Measurements from ENCODE around the gene HOXA1.

HOXA1 gene

DNA sequence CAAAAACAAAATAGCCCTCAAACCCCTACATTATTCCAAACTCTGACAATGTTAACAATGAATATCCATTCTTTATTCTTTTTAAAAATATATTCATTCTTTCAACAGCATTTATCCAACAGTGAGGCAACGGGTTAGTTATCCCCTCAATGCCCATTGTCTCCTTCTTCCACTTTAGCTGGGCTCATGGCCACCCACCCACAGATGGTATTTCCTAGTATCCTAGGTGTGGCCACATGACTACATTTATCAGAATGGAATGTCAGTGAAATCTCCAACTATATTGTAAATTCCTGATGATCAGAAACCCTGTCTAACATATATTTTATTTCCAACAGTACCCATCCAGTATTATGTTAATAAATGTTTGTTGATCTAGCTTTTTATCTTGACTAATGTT, 13.6 kb downstream of the HOXA1 start:
- no peak for TF ChIP-seq TCF12 (IDR thresholded peaks at IDR 0.05; ENCODE audit: low read depth)
- TF ChIP-seq YY1 (IDR thresholded peaks at IDR 0.05; ENCODE audit: low read depth): no peak
- no peak for TF ChIP-seq RAD21 (IDR thresholded peaks at IDR 0.05; ENCODE audit: low read depth)
- peak; percentile 62 for TF ChIP-seq TEAD4 (IDR thresholded peaks at IDR 0.05)
- TF ChIP-seq, protein P1, sequence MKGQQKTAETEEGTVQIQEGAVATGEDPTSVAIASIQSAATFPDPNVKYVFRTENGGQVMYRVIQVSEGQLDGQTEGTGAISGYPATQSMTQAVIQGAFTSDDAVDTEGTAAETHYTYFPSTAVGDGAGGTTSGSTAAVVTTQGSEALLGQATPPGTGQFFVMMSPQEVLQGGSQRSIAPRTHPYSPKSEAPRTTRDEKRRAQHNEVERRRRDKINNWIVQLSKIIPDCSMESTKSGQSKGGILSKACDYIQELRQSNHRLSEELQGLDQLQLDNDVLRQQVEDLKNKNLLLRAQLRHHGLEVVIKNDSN (IDR thresholded peaks at IDR 0.05): peak; percentile 54
- TF ChIP-seq, protein P2, sequence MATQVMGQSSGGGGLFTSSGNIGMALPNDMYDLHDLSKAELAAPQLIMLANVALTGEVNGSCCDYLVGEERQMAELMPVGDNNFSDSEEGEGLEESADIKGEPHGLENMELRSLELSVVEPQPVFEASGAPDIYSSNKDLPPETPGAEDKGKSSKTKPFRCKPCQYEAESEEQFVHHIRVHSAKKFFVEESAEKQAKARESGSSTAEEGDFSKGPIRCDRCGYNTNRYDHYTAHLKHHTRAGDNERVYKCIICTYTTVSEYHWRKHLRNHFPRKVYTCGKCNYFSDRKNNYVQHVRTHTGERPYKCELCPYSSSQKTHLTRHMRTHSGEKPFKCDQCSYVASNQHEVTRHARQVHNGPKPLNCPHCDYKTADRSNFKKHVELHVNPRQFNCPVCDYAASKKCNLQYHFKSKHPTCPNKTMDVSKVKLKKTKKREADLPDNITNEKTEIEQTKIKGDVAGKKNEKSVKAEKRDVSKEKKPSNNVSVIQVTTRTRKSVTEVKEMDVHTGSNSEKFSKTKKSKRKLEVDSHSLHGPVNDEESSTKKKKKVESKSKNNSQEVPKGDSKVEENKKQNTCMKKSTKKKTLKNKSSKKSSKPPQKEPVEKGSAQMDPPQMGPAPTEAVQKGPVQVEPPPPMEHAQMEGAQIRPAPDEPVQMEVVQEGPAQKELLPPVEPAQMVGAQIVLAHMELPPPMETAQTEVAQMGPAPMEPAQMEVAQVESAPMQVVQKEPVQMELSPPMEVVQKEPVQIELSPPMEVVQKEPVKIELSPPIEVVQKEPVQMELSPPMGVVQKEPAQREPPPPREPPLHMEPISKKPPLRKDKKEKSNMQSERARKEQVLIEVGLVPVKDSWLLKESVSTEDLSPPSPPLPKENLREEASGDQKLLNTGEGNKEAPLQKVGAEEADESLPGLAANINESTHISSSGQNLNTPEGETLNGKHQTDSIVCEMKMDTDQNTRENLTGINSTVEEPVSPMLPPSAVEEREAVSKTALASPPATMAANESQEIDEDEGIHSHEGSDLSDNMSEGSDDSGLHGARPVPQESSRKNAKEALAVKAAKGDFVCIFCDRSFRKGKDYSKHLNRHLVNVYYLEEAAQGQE (IDR thresholded peaks at IDR 0.05; ENCODE audit: low read depth): no peak
- TF ChIP-seq NFIC (IDR thresholded peaks at IDR 0.05): peak; percentile 16; the same call in 1 of the 2 replicates
- TF ChIP-seq EP300 (IDR thresholded peaks at IDR 0.05; ENCODE audit: borderline replicate concordance): no peak
- no peak for TF ChIP-seq TAF1 (IDR thresholded peaks at IDR 0.05; ENCODE audit: low read depth)
- TF ChIP-seq CREB1 (IDR thresholded peaks at IDR 0.05; ENCODE audit: low read depth): no peak
- TF ChIP-seq FOXM1 (IDR thresholded peaks at IDR 0.05; ENCODE audit: borderline replicate concordance, low read depth): 0 out of 2 replicates have a peak, but pooled peaks have one; percentile 18
- TF ChIP-seq ZBTB7A (IDR thresholded peaks at IDR 0.05; ENCODE audit: low read depth): no peak
- TF ChIP-seq EGR1 (IDR thresholded peaks at IDR 0.05): no peak
- no peak for TF ChIP-seq CEBPB (IDR thresholded peaks at IDR 0.05)
- TF ChIP-seq, protein P3, sequence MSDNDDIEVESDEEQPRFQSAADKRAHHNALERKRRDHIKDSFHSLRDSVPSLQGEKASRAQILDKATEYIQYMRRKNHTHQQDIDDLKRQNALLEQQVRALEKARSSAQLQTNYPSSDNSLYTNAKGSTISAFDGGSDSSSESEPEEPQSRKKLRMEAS (IDR thresholded peaks at IDR 0.05): no peak

DNA sequence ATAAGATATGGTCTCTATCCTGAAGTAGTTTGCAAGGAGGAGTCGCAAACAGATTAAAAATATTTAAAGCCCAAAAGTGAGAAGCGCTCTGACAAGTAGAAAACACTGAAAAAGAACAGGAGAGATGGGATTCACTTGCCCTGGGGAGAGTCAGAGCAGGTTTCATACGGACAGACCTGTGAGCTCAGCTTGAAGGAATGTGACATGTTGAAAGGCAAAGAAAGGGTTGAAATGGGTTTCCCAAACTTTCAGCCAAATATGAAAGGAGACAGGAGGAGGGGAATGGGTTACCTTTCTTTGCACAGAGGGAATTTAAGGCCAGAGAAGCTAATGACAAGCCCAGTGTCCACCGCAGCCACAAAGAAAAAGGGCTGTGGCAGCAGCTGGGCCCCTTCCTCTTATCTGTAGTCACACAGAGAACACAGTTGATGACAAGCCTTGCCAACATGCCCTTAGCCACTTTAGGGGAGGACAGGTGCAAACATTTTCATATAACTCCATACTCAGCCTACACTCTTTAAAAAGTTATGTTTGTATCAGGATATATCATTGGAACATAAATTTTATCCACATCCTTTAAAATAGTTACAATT, 14.9 kb downstream of the HOXA1 start:
- TF ChIP-seq TEAD4 (IDR thresholded peaks at IDR 0.05) (peak; percentile 37; the same call in 1 of the 2 replicates), CEBPB (IDR thresholded peaks at IDR 0.05) (no peak)

DNA sequence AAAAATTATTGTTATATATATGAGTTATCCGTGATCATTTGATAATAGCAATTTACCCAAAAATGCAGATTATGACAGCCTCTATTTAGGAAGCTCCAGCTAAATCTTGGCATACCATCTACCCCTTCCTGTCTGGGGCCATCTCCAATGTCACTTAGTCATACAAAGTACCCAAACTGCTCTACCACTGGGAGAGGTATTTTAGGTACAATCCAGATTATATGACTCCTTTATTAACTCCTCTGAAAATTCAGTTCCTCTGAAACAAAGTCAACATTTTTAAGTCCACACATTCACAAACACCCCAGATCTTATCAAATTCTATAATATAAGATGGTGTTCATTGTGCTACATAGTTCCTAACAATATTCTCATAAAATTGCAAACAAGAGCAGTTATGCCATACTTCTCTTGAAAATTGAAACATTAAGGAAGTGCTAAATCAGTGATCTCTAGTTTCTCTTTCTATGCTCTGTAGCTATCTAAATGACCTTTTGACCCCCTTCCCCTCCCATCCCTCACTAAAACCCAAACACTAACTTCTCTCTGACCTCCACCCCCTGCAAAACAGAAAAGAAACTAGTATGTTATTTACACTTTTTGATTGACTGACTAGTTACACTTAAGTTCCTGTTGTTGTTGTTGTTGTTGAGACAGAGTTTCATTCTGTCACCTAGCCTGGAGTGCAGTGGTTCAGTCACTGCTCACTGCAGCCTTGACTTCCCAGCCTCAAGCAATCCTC, 16.4 kb downstream of the HOXA1 start:
- TF ChIP-seq RAD21 (IDR thresholded peaks at IDR 0.05; ENCODE audit: low read depth) (no peak), TAF1 (IDR thresholded peaks at IDR 0.05; ENCODE audit: low read depth) (no peak), CEBPB (IDR thresholded peaks at IDR 0.05) (no peak), TCF12 (IDR thresholded peaks at IDR 0.05; ENCODE audit: low read depth) (no peak), TEAD4 (IDR thresholded peaks at IDR 0.05) (no peak), EGR1 (IDR thresholded peaks at IDR 0.05) (no peak), YY1 (IDR thresholded peaks at IDR 0.05; ENCODE audit: low read depth) (no peak), CREB1 (IDR thresholded peaks at IDR 0.05; ENCODE audit: low read depth) (no peak), FOXM1 (IDR thresholded peaks at IDR 0.05; ENCODE audit: borderline replicate concordance, low read depth) (no peak)
- TF ChIP-seq, protein P3 (IDR thresholded peaks at IDR 0.05): no peak

DNA sequence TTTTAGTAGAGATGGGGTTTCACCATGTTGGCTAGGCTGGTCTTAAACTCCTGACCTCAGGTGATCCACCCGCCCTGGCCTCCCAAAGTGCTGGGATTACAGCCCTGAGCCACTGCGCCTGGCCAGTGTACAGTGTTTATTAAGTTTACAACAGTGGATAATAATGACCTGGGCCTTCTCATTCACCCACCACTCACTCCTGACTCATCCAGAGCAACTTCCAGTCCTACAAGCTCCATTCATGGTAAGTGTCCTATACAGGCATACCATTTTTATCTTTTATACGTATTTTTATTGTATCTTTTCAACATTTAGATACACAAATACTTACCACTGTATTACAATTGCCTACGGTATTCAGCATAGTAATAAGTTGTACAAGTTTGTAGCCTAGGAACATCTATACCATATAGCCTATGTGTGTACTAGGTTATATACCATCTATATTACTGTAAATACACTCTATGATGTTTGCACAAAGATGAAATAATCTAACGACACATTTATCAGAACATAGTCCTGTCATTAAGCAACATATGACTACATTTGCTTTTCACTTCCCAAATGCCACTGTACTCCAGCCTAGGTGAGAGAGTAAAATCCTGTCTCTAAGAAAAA, 17.1 kb downstream of the HOXA1 start:
- TF ChIP-seq EP300 (IDR thresholded peaks at IDR 0.05; ENCODE audit: borderline replicate concordance): no peak
- TF ChIP-seq RAD21 (IDR thresholded peaks at IDR 0.05; ENCODE audit: low read depth): no peak
- TF ChIP-seq CEBPB (IDR thresholded peaks at IDR 0.05): no peak
- TF ChIP-seq NFIC (IDR thresholded peaks at IDR 0.05): no peak
- no peak for TF ChIP-seq FOXM1 (IDR thresholded peaks at IDR 0.05; ENCODE audit: borderline replicate concordance, low read depth)
- TF ChIP-seq TAF1 (IDR thresholded peaks at IDR 0.05; ENCODE audit: low read depth): no peak
- no peak for TF ChIP-seq ZBTB7A (IDR thresholded peaks at IDR 0.05; ENCODE audit: low read depth)
- no peak for TF ChIP-seq TCF12 (IDR thresholded peaks at IDR 0.05; ENCODE audit: low read depth)
- no peak for TF ChIP-seq CREB1 (IDR thresholded peaks at IDR 0.05; ENCODE audit: low read depth)
- TF ChIP-seq, protein P3 (IDR thresholded peaks at IDR 0.05): no peak

DNA sequence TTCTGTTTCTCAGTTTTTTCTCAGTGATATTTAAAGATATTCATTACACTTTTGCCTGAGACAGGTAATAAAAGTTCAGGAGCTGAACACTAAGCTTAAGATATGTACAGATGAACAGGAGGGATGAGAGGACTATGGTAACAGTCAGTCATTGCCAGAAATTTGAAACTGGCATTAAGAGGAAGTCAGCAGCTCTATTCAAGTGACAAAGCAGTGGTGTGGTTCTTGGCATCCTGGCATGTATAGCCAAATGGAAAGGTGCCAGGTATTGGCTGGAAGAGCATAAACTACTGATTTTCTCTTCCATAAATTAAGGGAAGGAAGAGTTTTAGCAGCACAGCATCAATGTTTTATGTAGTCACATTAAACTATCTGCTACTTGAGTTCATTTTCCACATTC, 22.7 kb downstream of the HOXA1 start:
- TF ChIP-seq NFIC (IDR thresholded peaks at IDR 0.05) (peak; percentile 48; the same call in 1 of the 2 replicates), YY1 (IDR thresholded peaks at IDR 0.05; ENCODE audit: low read depth) (no peak)

DNA sequence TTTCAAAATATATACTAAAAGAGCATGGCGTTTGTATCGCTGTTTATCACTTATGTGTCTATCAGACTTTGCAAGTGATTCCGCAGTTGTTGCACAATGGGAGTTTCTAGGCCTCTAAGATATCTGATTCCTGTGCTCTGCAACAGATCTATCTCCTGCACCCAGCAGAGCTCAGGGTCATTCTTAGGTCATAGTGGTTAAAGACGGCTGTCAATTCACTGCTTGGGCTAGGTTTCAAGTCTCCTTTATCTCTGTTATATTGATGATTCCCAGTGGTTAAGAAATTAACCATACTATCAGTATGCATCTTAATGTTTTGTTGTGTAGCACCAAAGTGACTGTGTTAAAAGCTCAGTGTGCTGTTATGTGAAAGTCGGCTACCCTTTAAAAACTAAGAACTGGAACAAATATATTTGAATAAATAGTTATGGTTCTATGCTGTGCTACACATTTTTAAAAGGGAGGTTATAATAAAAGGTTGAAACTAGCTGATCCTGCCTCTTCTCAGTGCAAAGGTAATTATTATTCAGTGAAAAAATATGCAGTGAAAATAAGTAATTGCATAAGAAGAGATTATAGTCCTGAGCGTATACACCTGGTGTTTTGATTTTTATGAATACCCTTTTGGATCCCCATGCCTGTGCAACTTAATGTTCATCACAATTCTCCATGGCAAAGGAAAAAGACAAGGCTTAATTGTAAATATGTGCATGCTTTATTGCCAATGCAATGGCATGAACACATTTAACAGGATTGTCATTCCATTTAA, 24.0 kb downstream of the HOXA1 start:
- no peak for TF ChIP-seq NFIC (IDR thresholded peaks at IDR 0.05)
- TF ChIP-seq CEBPB (IDR thresholded peaks at IDR 0.05): peak; percentile 33; the same call in 1 of the 2 replicates
- TF ChIP-seq, protein P3 (IDR thresholded peaks at IDR 0.05): no peak
- no peak for TF ChIP-seq YY1 (IDR thresholded peaks at IDR 0.05; ENCODE audit: low read depth)

DNA sequence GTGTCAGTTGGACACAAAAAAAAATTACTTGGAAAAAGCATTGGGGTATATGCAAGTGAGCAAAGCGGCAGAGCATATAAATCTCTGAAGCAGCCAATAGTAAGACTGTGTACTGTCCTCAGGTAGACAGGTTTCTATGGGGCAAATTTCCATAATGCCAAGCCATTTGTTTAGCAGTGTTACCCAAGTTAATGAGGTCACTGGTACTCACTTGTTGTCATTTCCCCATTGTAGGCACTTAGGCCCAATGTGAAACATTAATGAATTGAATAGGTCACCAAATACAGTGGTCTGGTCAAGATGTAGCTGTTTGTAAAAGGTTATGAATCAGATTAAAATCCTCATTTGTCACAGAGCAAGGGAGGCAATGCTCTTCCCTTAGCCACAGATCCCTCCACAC, 27.5 kb downstream of the HOXA1 start:
- TF ChIP-seq YY1 (IDR thresholded peaks at IDR 0.05; ENCODE audit: low read depth): no peak
- no peak for TF ChIP-seq TAF1 (IDR thresholded peaks at IDR 0.05; ENCODE audit: low read depth)
- TF ChIP-seq EGR1 (IDR thresholded peaks at IDR 0.05): no peak
- TF ChIP-seq, protein P3 (IDR thresholded peaks at IDR 0.05): no peak
- no peak for TF ChIP-seq CEBPB (IDR thresholded peaks at IDR 0.05)
- TF ChIP-seq TEAD4 (IDR thresholded peaks at IDR 0.05): no peak

Data from Ishikawa (cell line).